Activated CD4-positive, alpha-beta T cell treated with anti-CD3 and anti-CD28 coated beads, Interleukin-2, amount 10 ng/mL, durations not matched to agents 7 days and 5 days (primary cell): Measurements from ENCODE around the gene SYNM. TPM values are rescaled to one million over a fixed set of nuclear protein-coding genes. Genes with fewer than 3 reads are reported as not detected.
"Not testable (repeated sequence)": the region's sequence is repeated elsewhere in the genome, so short reads cannot be mapped to it uniquely, and the experiment has no call there.

ENCODE experiments used
- CTCF ChIA-PET: fragments of 350-600 bp; sonication (Branson Sonifier 250); formaldehyde crosslinking; loops from one replicate; lab custom pipeline; 2021; ENCODE audit warnings: antibody characterized with exemption; lab: Charles Lee
- POLR2A ChIA-PET: fragments of 350-600 bp; sonication (Branson Sonifier 250); formaldehyde crosslinking; loops from one replicate; lab custom pipeline; 2021; ENCODE audit warnings: antibody characterized with exemption; lab: Charles Lee
- DNase-seq: peaks from one replicate; pipeline ENCODE4 v3.0.0-alpha.2; 2020
- H3K27ac Mint-ChIP-seq: one replicate; pipeline ENCODE4 v1.8.0; 2021; ENCODE audit warnings: mild to moderate bottlenecking, moderate library complexity, mixed read lengths
- H3K27me3 Mint-ChIP-seq: one replicate; pipeline ENCODE4 v1.8.0; 2021; ENCODE audit warnings: mixed read lengths
- H3K36me3 Mint-ChIP-seq: one replicate; pipeline ENCODE4 v1.8.0; 2021; ENCODE audit warnings: low read depth, mixed read lengths
- H3K4me1 Mint-ChIP-seq: one replicate; pipeline ENCODE4 v1.8.0; 2021; ENCODE audit warnings: mixed read lengths
- H3K4me3 Mint-ChIP-seq: one replicate; pipeline ENCODE4 v1.8.0; 2021; ENCODE audit warnings: mild to moderate bottlenecking, moderate library complexity, mixed read lengths
- H3K9me3 Mint-ChIP-seq: one replicate; pipeline ENCODE4 v1.8.0; 2021; ENCODE audit warnings: mixed read lengths
- total RNA-seq, 2 experiments: library from RNA; stranded (reverse); gene quantifications; one replicate each; pipeline ENCODE4 v1.2.3, GENCODE V29; 2021

Gene SYNM
- total RNA-seq, 2 experiments from 2014 or later: 0.08 to 0.12 TPM

- no peak overlapping the region for H3K27ac Mint-ChIP-seq
Observed at GRCh38 chr15:99073008-99073717, 31.7 kb upstream of the SYNM start.

GRCh38 chr15:99074446-99074845 lies 30.4 kb upstream of the SYNM start:
- H3K4me3 Mint-ChIP-seq: no peak overlapping the region
- peaks cover 7% of the 10 kb centered on the region for H3K4me1 Mint-ChIP-seq
- H3K27ac Mint-ChIP-seq: no peak overlapping the region
- no peak for DNase-seq
- H3K36me3 Mint-ChIP-seq: no peaks in the 10 kb centered on the region
- CTCF ChIA-PET: interaction anchor here (0.9 to 1.3 kb wide), 4 partner anchors 15 to 556 kb away, joined by 3 read pairs; no protein-coding TSS in a partner anchor
- POLR2A ChIA-PET: no interaction called here
- peaks cover 13% of the 10 kb centered on the region for H3K27me3 Mint-ChIP-seq
- H3K9me3 Mint-ChIP-seq: no peaks in the 10 kb centered on the region

More at GRCh38 chr15:99073008-99073717, 31.7 kb upstream of the SYNM start:
- no peak overlapping the region for H3K4me3 Mint-ChIP-seq
- H3K4me1 Mint-ChIP-seq: peaks cover 7% of the 10 kb centered on the region
- POLR2A ChIA-PET: no interaction called here
- DNase-seq: no peak
- no peaks in the 10 kb centered on the region for H3K9me3 Mint-ChIP-seq
- peaks cover 5% of the 10 kb centered on the region for H3K27me3 Mint-ChIP-seq
- H3K36me3 Mint-ChIP-seq: no peaks in the 10 kb centered on the region
- CTCF ChIA-PET: interaction anchor here (0.9 to 1.2 kb wide), 6 partner anchors 14 to 49 kb away, joined by 3 to 4 read pairs (median 3); no protein-coding TSS in a partner anchor

GRCh38 chr15:99075059-99075652 lies 29.7 kb upstream of the SYNM start:
- POLR2A ChIA-PET, H3K4me1 Mint-ChIP-seq, H3K9me3 Mint-ChIP-seq, DNase-seq, H3K27ac Mint-ChIP-seq, H3K4me3 Mint-ChIP-seq, H3K36me3 Mint-ChIP-seq: not testable (repeated sequence)
- H3K27me3 Mint-ChIP-seq: peaks cover 14% of the 10 kb centered on the region
- CTCF ChIA-PET: interaction anchor here (1.2 to 1.8 kb wide), 3 partner anchors 15 to 556 kb away, joined by 3 to 4 read pairs (median 3); no protein-coding TSS in a partner anchor

GRCh38 chr15:99076109-99076508 lies 28.8 kb upstream of the SYNM start:
- no peaks in the 10 kb centered on the region for H3K9me3 Mint-ChIP-seq
- H3K27me3 Mint-ChIP-seq: peaks cover 18% of the 10 kb centered on the region
- H3K4me3 Mint-ChIP-seq: peak overlapping the region; percentile 62
- CTCF ChIA-PET: interaction anchor here (0.6 to 2.3 kb wide), 11 partner anchors 8 to 632 kb away, joined by 3 to 7 read pairs (median 4); no protein-coding TSS in a partner anchor
- H3K36me3 Mint-ChIP-seq: no peaks in the 10 kb centered on the region
- POLR2A ChIA-PET: no interaction called here
- no peak overlapping the region for H3K27ac Mint-ChIP-seq
- no peak for DNase-seq
- peaks cover 7% of the 10 kb centered on the region for H3K4me1 Mint-ChIP-seq

- H3K36me3 Mint-ChIP-seq: no peaks in the 10 kb centered on the region
- peaks cover 21% of the 10 kb centered on the region for H3K27me3 Mint-ChIP-seq
- H3K4me1 Mint-ChIP-seq: peaks cover 7% of the 10 kb centered on the region
- POLR2A ChIA-PET: no interaction called here
- H3K4me3 Mint-ChIP-seq: peak overlapping the region; percentile 62
- no peaks in the 10 kb centered on the region for H3K9me3 Mint-ChIP-seq
- H3K27ac Mint-ChIP-seq: peak overlapping the region; percentile 43
- DNase-seq: peak; percentile 61
- CTCF ChIA-PET: interaction anchor here (0.6 to 2.3 kb wide), 11 partner anchors 9 to 633 kb away, joined by 3 to 7 read pairs (median 4); no protein-coding TSS in a partner anchor
Observed at GRCh38 chr15:99076555-99077308, 28.1 kb upstream of the SYNM start.

GRCh38 chr15:99082798-99083197 lies 22.1 kb upstream of the SYNM start:
- H3K4me1 Mint-ChIP-seq: no peaks in the 10 kb centered on the region
- H3K27me3 Mint-ChIP-seq: peaks cover 33% of the 10 kb centered on the region
- H3K27ac Mint-ChIP-seq: no peak overlapping the region
- DNase-seq: no peak
- no peaks in the 10 kb centered on the region for H3K9me3 Mint-ChIP-seq
- H3K4me3 Mint-ChIP-seq: no peak overlapping the region
- ChIA-PET POLR2A (no interaction called here), CTCF (no interaction called here)
- H3K36me3 Mint-ChIP-seq: no peaks in the 10 kb centered on the region

- no peak overlapping the region for H3K27ac Mint-ChIP-seq
- H3K4me1 Mint-ChIP-seq: peaks cover 1% of the 10 kb centered on the region
- peaks cover 24% of the 10 kb centered on the region for H3K27me3 Mint-ChIP-seq
- H3K4me3 Mint-ChIP-seq: no peak overlapping the region
- no peak for DNase-seq
- ChIA-PET POLR2A (no interaction called here), CTCF (no interaction called here)
- no peaks in the 10 kb centered on the region for H3K9me3 Mint-ChIP-seq
- no peaks in the 10 kb centered on the region for H3K36me3 Mint-ChIP-seq
Observed at GRCh38 chr15:99084965-99085364, 19.9 kb upstream of the SYNM start.

GRCh38 chr15:99085413-99086326 lies 19.2 kb upstream of the SYNM start:
- no peak for DNase-seq
- POLR2A ChIA-PET: no interaction called here
- H3K4me1 Mint-ChIP-seq: peaks cover 7% of the 10 kb centered on the region
- H3K4me3 Mint-ChIP-seq: no peak overlapping the region
- peaks cover 24% of the 10 kb centered on the region for H3K27me3 Mint-ChIP-seq
- H3K27ac Mint-ChIP-seq: no peak overlapping the region
- CTCF ChIA-PET: interaction anchor here (1.3 kb wide), 1 partner anchor 26 kb away, joined by 3 read pairs; no protein-coding TSS in a partner anchor
- H3K36me3 Mint-ChIP-seq: no peaks in the 10 kb centered on the region
- H3K9me3 Mint-ChIP-seq: no peaks in the 10 kb centered on the region

GRCh38 chr15:99086327-99086667 lies 18.6 kb upstream of the SYNM start:
- no peak for DNase-seq
- POLR2A ChIA-PET: no interaction called here
- Mint-ChIP-seq H3K27me3 (peaks cover 20% of the 10 kb centered on the region), H3K9me3 (no peaks in the 10 kb centered on the region), H3K4me1 (peaks cover 7% of the 10 kb centered on the region), H3K4me3 (no peak overlapping the region), H3K36me3 (no peaks in the 10 kb centered on the region), H3K27ac (no peak overlapping the region)
- CTCF ChIA-PET: interaction anchor here (1.3 kb wide), 1 partner anchor 26 kb away, joined by 3 read pairs; no protein-coding TSS in a partner anchor

GRCh38 chr15:99087405-99087943 lies 17.4 kb upstream of the SYNM start:
- CTCF ChIA-PET: interaction anchor here (0.9 to 1.1 kb wide), 2 partner anchors 11 to 28 kb away, joined by 3 to 7 read pairs; no protein-coding TSS in a partner anchor
- Mint-ChIP-seq H3K4me3 (no peak overlapping the region), H3K27me3 (peaks cover 12% of the 10 kb centered on the region), H3K4me1 (peaks cover 7% of the 10 kb centered on the region), H3K27ac (no peak overlapping the region), H3K36me3 (no peaks in the 10 kb centered on the region), H3K9me3 (no peaks in the 10 kb centered on the region)
- DNase-seq: no peak
- POLR2A ChIA-PET: no interaction called here

- H3K4me3 Mint-ChIP-seq: no peak overlapping the region
- POLR2A ChIA-PET: no interaction called here
Observed at GRCh38 chr15:99090011-99090699, 14.7 kb upstream of the SYNM start.

More at GRCh38 chr15:99090011-99090699, 14.7 kb upstream of the SYNM start:
- no peaks in the 10 kb centered on the region for H3K36me3 Mint-ChIP-seq
- no peak for DNase-seq
- CTCF ChIA-PET: no interaction called here
- H3K4me1 Mint-ChIP-seq: peaks cover 7% of the 10 kb centered on the region
- H3K9me3 Mint-ChIP-seq: no peaks in the 10 kb centered on the region
- H3K27me3 Mint-ChIP-seq: peaks cover 10% of the 10 kb centered on the region
- no peak overlapping the region for H3K27ac Mint-ChIP-seq
